A549 (cell line): ENCODE measurements around the gene GNL1.

Source experiments
- CBX2 ChIP-seq: fragments of 200-600 bp; sonication (generic); IDR thresholded peaks from 2 replicates; pipeline ENCODE4 v1.6.1; 2016; ENCODE audit warnings: low read depth, mild to moderate bottlenecking, borderline replicate concordance
- CTCF ChIP-seq: fragments of >200 bp; sonication (Bioruptor Twin); formaldehyde crosslinking; IDR thresholded peaks from 3 replicates; pipeline ENCODE4 v1.5.1; 2016
- EP300 ChIP-seq, 2 experiments: fragments of >200 bp; sonication (Bioruptor Twin); formaldehyde crosslinking; IDR thresholded peaks; 2 replicates in 1 of 2; 3 replicates in 1 of 2; pipeline ENCODE4 v1.6.1; 2016 to 2017
- FOXS1 ChIP-seq: fragments of 250-450 bp; sonication (Bioruptor Pico); IDR thresholded peaks from 2 replicates; pipeline ENCODE4 v1.5.0; 2020; ENCODE audit warnings: mild to moderate bottlenecking, moderate library complexity
- HDAC2 ChIP-seq: fragments of 200-600 bp; sonication (generic); IDR thresholded peaks from 2 replicates; pipeline ENCODE4 v1.6.1; 2016
- JUNB ChIP-seq: fragments of >200 bp; sonication (Bioruptor Twin); formaldehyde crosslinking; IDR thresholded peaks from 2 replicates; pipeline ENCODE4 v1.6.1; 2016
- MAX ChIP-seq: IDR thresholded peaks from 2 replicates; pipeline ENCODE4 v1.6.1; 2012
- MAZ ChIP-seq: fragments of 150-350 bp; IDR thresholded peaks from 2 replicates; pipeline ENCODE4 v1.6.1; 2014; ENCODE audit warnings: antibody characterized with exemption, low read depth, low read length, borderline replicate concordance
- NPAS2 ChIP-seq: fragments of 250-450 bp; sonication (Bioruptor Pico); IDR thresholded peaks from 2 replicates; pipeline ENCODE4 v1.8.0; 2022; ENCODE audit warnings: mild to moderate bottlenecking, moderate library complexity, borderline replicate concordance
- NR3C1 ChIP-seq: fragments of >200 bp; sonication (Bioruptor Twin); formaldehyde crosslinking; IDR thresholded peaks from 3 replicates; pipeline ENCODE4 v1.6.1; 2017
- REST ChIP-seq: fragments of 200-600 bp; sonication (generic); IDR thresholded peaks from 2 replicates; pipeline ENCODE4 v1.6.1; 2016; ENCODE audit warnings: antibody characterized with exemption, mild to moderate bottlenecking, moderate library complexity
- SREBF2 ChIP-seq: fragments of 450-650 bp; IDR thresholded peaks from 2 replicates; pipeline ENCODE4 v1.6.1; 2014; ENCODE audit warnings: mild to moderate bottlenecking, moderate library complexity

- no peak for TF ChIP-seq NR3C1
- no peak for TF ChIP-seq FOXS1 (CRISPR knock-in tag)
- no peak for TF ChIP-seq CTCF
- TF ChIP-seq SREBF2: no peak
- no peak for TF ChIP-seq NPAS2 (CRISPR knock-in tag)
- TF ChIP-seq REST: no peak
- TF ChIP-seq JUNB: no peak
- TF ChIP-seq HDAC2: no peak
- TF ChIP-seq EP300 (IDR thresholded peaks at IDR 0.05): no peak
- TF ChIP-seq CBX2: no peak
- TF ChIP-seq MAX: no peak
- TF ChIP-seq MAZ: no peak
Measured at GRCh38 chr6:30537931-30538330, 18.4 kb downstream of the GNL1 start.
